Activated T-helper 2 cell treated with anti-CD3 and anti-CD28 coated beads, Interferon-gamma antibody, Interleukin-2, Interleukin-4, amounts not matched to agents 10 μg/mL and 5 μg/mL and 100 μg/mL, durations not matched to agents 14 hours and 24 hours and 36 hours (primary cell): ENCODE results near the gene USP32. TPM values are rescaled to one million over a fixed set of nuclear protein-coding genes. Genes with fewer than 3 reads are reported as not detected.

Experiments
- DNase-seq: peaks from one replicate; pipeline ENCODE4 v3.0.0; 2021; ENCODE audit warnings: low spot score
- H3K27ac Mint-ChIP-seq: one replicate; pipeline ENCODE4 v1.8.0; 2021; ENCODE audit warnings: mixed read lengths
- H3K27me3 Mint-ChIP-seq: one replicate; pipeline ENCODE4 v1.8.0; 2021; ENCODE audit warnings: low read depth, mixed read lengths
- H3K36me3 Mint-ChIP-seq: one replicate; pipeline ENCODE4 v1.8.0; 2021; ENCODE audit warnings: low read depth, mixed read lengths
- H3K4me1 Mint-ChIP-seq: one replicate; pipeline ENCODE4 v1.8.0; 2021; ENCODE audit warnings: low read depth, mixed read lengths
- H3K4me3 Mint-ChIP-seq: one replicate; pipeline ENCODE4 v1.8.0; 2021; ENCODE audit warnings: low read depth, mild to moderate bottlenecking, moderate library complexity, mixed read lengths
- H3K9me3 Mint-ChIP-seq: one replicate; pipeline ENCODE4 v1.8.0; 2021; ENCODE audit warnings: mixed read lengths
- intact Hi-C: fragments of 100-400 bp; cut with micrococcal nuclease; formaldehyde crosslinking; loops from one replicate; pipeline ENCODE4 v1.15.1; 2023
- total RNA-seq: library from RNA; stranded (reverse); gene quantifications from 2 replicates; pipeline ENCODE4 v1.2.3, GENCODE V29; 2022

Gene USP32
- total RNA-seq, 1 donor from 2014 or later, result 31.9 TPM

- Mint-ChIP-seq H3K27ac (no peak overlapping the region), H3K9me3 (no peaks in the 10 kb centered on the region)
- intact Hi-C loops, result no loop called here
These were observed 107.2 kb downstream of the USP32 start for GRCh38 chr17:60284709-60285108.

GRCh38 chr17:60283816-60284215 lies 108.1 kb downstream of the USP32 start:
- H3K9me3 Mint-ChIP-seq, result no peaks in the 10 kb centered on the region
- no peak for DNase-seq
- no peak overlapping the region for H3K4me3 Mint-ChIP-seq
- peaks cover 12% of the 10 kb centered on the region for H3K36me3 Mint-ChIP-seq
- intact Hi-C loops, result no loop called here
- H3K4me1 Mint-ChIP-seq, result peaks cover 8% of the 10 kb centered on the region
- no peaks in the 10 kb centered on the region for H3K27me3 Mint-ChIP-seq
- H3K27ac Mint-ChIP-seq, result no peak overlapping the region

More at GRCh38 chr17:60284709-60285108, 107.2 kb downstream of the USP32 start:
- H3K4me3 Mint-ChIP-seq, result no peak overlapping the region
- H3K36me3 Mint-ChIP-seq, result peaks cover 12% of the 10 kb centered on the region
- H3K27me3 Mint-ChIP-seq, result no peaks in the 10 kb centered on the region
- DNase-seq, result no peak
- H3K4me1 Mint-ChIP-seq, result peaks cover 8% of the 10 kb centered on the region

GRCh38 chr17:60280673-60281072 lies 111.3 kb downstream of the USP32 start:
- H3K36me3 Mint-ChIP-seq, result peaks cover 8% of the 10 kb centered on the region
- H3K27me3 Mint-ChIP-seq, result no peaks in the 10 kb centered on the region
- no peak overlapping the region for H3K4me3 Mint-ChIP-seq
- no peak for DNase-seq
- no peak overlapping the region for H3K27ac Mint-ChIP-seq
- peaks cover 10% of the 10 kb centered on the region for H3K4me1 Mint-ChIP-seq
- no peaks in the 10 kb centered on the region for H3K9me3 Mint-ChIP-seq
- intact Hi-C loops, result no loop called here

GRCh38 chr17:60278237-60278636 lies 113.7 kb downstream of the USP32 start:
- Mint-ChIP-seq H3K4me1 (peaks cover 6% of the 10 kb centered on the region), H3K27me3 (no peaks in the 10 kb centered on the region), H3K9me3 (no peaks in the 10 kb centered on the region), H3K4me3 (no peak overlapping the region), H3K36me3 (no peaks in the 10 kb centered on the region), H3K27ac (no peak overlapping the region)
- DNase-seq, result no peak
- intact Hi-C loops, result no loop called here

GRCh38 chr17:60277258-60277657 lies 114.7 kb downstream of the USP32 start:
- Mint-ChIP-seq H3K27me3 (no peaks in the 10 kb centered on the region), H3K9me3 (no peaks in the 10 kb centered on the region), H3K4me3 (no peak overlapping the region), H3K4me1 (peaks cover 6% of the 10 kb centered on the region), H3K27ac (no peak overlapping the region), H3K36me3 (no peaks in the 10 kb centered on the region)
- intact Hi-C loops, result no loop called here
- DNase-seq, result no peak

GRCh38 chr17:60269417-60269816 lies 122.5 kb downstream of the USP32 start:
- no peak overlapping the region for H3K27ac Mint-ChIP-seq
- H3K9me3 Mint-ChIP-seq, result no peaks in the 10 kb centered on the region
- DNase-seq, result no peak
- H3K36me3 Mint-ChIP-seq, result peaks cover 11% of the 10 kb centered on the region
- no peak overlapping the region for H3K4me3 Mint-ChIP-seq
- intact Hi-C loops, result no loop called here
- no peaks in the 10 kb centered on the region for H3K27me3 Mint-ChIP-seq
- H3K4me1 Mint-ChIP-seq, result peaks cover 2% of the 10 kb centered on the region

- H3K36me3 Mint-ChIP-seq, result peaks cover 26% of the 10 kb centered on the region
- DNase-seq, result no peak
- H3K9me3 Mint-ChIP-seq, result no peaks in the 10 kb centered on the region
- no peak overlapping the region for H3K4me3 Mint-ChIP-seq
- no peak overlapping the region for H3K27ac Mint-ChIP-seq
- H3K27me3 Mint-ChIP-seq, result no peaks in the 10 kb centered on the region
- no peaks in the 10 kb centered on the region for H3K4me1 Mint-ChIP-seq
- intact Hi-C loops, result no loop called here
These were observed 131.4 kb downstream of the USP32 start for GRCh38 chr17:60260540-60260939.

GRCh38 chr17:60258313-60258712 lies 133.6 kb downstream of the USP32 start:
- H3K27me3 Mint-ChIP-seq, result no peaks in the 10 kb centered on the region
- no peaks in the 10 kb centered on the region for H3K9me3 Mint-ChIP-seq
- H3K27ac Mint-ChIP-seq, result no peak overlapping the region
- intact Hi-C loops, result no loop called here
- peaks cover 29% of the 10 kb centered on the region for H3K36me3 Mint-ChIP-seq
- H3K4me1 Mint-ChIP-seq, result no peaks in the 10 kb centered on the region
- no peak for DNase-seq
- H3K4me3 Mint-ChIP-seq, result no peak overlapping the region

- peaks cover 24% of the 10 kb centered on the region for H3K36me3 Mint-ChIP-seq
- H3K27me3 Mint-ChIP-seq, result no peaks in the 10 kb centered on the region
- H3K9me3 Mint-ChIP-seq, result no peaks in the 10 kb centered on the region
- no peak overlapping the region for H3K27ac Mint-ChIP-seq
- no peak overlapping the region for H3K4me3 Mint-ChIP-seq
- DNase-seq, result no peak
- H3K4me1 Mint-ChIP-seq, result peaks cover 2% of the 10 kb centered on the region
- intact Hi-C loops, result no loop called here
These were observed 135.8 kb downstream of the USP32 start for GRCh38 chr17:60256174-60256573.

- no peak for DNase-seq
- H3K36me3 Mint-ChIP-seq, result peaks cover 37% of the 10 kb centered on the region
- intact Hi-C loops, result no loop called here
- no peak overlapping the region for H3K4me3 Mint-ChIP-seq
- peaks cover 3% of the 10 kb centered on the region for H3K4me1 Mint-ChIP-seq
- H3K27ac Mint-ChIP-seq, result no peak overlapping the region
- H3K27me3 Mint-ChIP-seq, result no peaks in the 10 kb centered on the region
- H3K9me3 Mint-ChIP-seq, result peaks cover 8% of the 10 kb centered on the region
These were observed 138.9 kb downstream of the USP32 start for GRCh38 chr17:60253048-60253447.

- H3K4me3 Mint-ChIP-seq, result no peak overlapping the region
- peaks cover 4% of the 10 kb centered on the region for H3K4me1 Mint-ChIP-seq
- intact Hi-C loops, result no loop called here
- H3K9me3 Mint-ChIP-seq, result peaks cover 10% of the 10 kb centered on the region
- peaks cover 39% of the 10 kb centered on the region for H3K36me3 Mint-ChIP-seq
- DNase-seq, result no peak
- no peaks in the 10 kb centered on the region for H3K27me3 Mint-ChIP-seq
- no peak overlapping the region for H3K27ac Mint-ChIP-seq
These were observed 139.5 kb downstream of the USP32 start for GRCh38 chr17:60252459-60252858.

GRCh38 chr17:60249290-60249826 lies 142.6 kb downstream of the USP32 start:
- no peak for DNase-seq
- Mint-ChIP-seq H3K9me3 (peaks cover 10% of the 10 kb centered on the region), H3K36me3 (peaks cover 33% of the 10 kb centered on the region), H3K27ac (no peak overlapping the region), H3K4me1 (peaks cover 4% of the 10 kb centered on the region), H3K4me3 (no peak overlapping the region), H3K27me3 (no peaks in the 10 kb centered on the region)
- intact Hi-C loops, result no loop called here

GRCh38 chr17:60248618-60249289 lies 143.2 kb downstream of the USP32 start:
- H3K36me3 Mint-ChIP-seq, result peaks cover 33% of the 10 kb centered on the region
- intact Hi-C loops, result no loop called here
- H3K9me3 Mint-ChIP-seq, result peaks cover 10% of the 10 kb centered on the region
- no peak for DNase-seq
- H3K4me1 Mint-ChIP-seq, result peaks cover 4% of the 10 kb centered on the region
- H3K4me3 Mint-ChIP-seq, result no peak overlapping the region
- H3K27ac Mint-ChIP-seq, result no peak overlapping the region
- no peaks in the 10 kb centered on the region for H3K27me3 Mint-ChIP-seq
